ENCODE results near the gene TPBGL. TPM values are rescaled to one million over a fixed set of nuclear protein-coding genes. Genes with fewer than 3 reads are reported as not detected.

TPBGL gene
- total RNA-seq, 2 donors from 2014 or later = 0.26 TPM; not detected in 1

DNA sequence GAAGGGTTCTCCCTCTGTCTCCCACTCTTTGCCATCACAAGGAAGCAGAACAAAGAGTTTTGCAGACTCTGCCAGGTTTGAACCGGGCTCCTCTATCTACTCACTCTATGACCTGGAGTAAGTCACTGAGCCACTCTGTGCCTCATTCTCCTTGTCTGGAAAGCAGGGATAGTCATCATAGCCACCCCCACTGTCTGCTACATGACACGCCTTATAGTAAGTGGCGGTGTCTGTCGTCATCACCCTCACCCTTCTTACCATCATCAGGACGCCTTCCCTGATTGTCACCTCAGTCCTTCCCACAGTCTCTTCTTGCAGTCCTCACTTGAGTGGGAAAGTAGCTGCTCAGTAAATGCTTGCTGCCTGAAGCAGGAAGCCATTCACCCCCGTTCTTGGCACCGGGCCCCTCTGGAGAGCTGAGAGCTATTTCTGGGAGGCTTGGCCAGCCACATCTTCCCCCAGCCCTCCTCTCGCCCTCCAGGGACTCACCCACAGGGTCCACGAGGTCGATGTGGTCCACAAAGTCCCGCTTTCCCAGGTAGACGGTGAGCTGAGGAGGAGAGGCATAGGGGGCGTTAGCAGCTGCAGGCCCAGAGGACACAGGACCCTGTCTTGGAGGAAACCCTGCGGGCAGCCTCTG is 46.4 kb downstream of the TPBGL start:
- Histone ChIP-seq H3K27me3 (no peaks in the 10 kb centered on the region), H3K36me3 (replicated peaks in 1 of 2; ENCODE audit: insufficient read depth in 1 of 2, low read depth in 2 of 2) (peaks cover 0 to 3% of the 10 kb centered on the region in 2 donors), H3K27ac (no peak overlapping the region), H3K9me3 (no peaks in the 10 kb centered on the region), H3K4me1 (no peaks in the 10 kb centered on the region), H3K4me3 (no peak overlapping the region)
- intact Hi-C loops (cut with DNase I) = loop anchor here (10.0 kb wide), 1 partner anchor 248 kb away; no protein-coding TSS in a partner anchor
- no peak for TF ChIP-seq CTCF (IDR thresholded peaks at IDR 0.05)
- no peak for TF ChIP-seq POLR2A (IDR thresholded peaks at IDR 0.05)
- DNase-seq = no peak
- WGBS, 2 donors = 75 to 88% methylated on average over 13 to 14 of the region's 14 CpGs
- ATAC-seq = no peak

DNA sequence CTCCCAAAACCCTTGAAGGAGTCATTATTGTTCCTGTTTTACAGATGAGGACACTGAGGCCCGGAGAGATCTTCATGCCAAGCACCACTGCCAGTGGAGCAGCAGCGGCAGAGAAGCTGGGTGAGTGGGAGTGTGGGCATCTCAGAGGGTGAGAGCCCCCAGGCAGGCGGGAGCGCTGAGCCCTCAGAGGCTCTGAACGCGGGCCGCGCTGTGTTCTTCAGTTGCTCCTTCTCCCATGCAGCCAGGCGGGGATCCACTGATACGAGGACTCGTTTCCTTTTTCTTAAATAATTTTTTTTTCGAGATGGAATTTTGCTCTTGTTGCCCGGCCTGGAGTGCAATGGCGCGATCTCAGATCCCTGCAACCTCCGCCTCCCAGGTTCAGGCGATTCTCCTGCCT is 47.0 kb downstream of the TPBGL start:
- Histone ChIP-seq H3K36me3 (replicated peaks in 1 of 2; ENCODE audit: insufficient read depth in 1 of 2, low read depth in 2 of 2) (peaks cover 0 to 3% of the 10 kb centered on the region in 2 donors), H3K4me1 (no peaks in the 10 kb centered on the region), H3K27ac (no peak overlapping the region), H3K4me3 (no peak overlapping the region), H3K9me3 (no peaks in the 10 kb centered on the region), H3K27me3 (no peaks in the 10 kb centered on the region)
- TF ChIP-seq POLR2A (IDR thresholded peaks at IDR 0.05) (no peak), CTCF (IDR thresholded peaks at IDR 0.05) (no peak)
- ATAC-seq (no peak), DNase-seq (no peak)
- WGBS, 2 donors = 90 to 92% methylated on average over 10 to 17 of the region's 17 CpGs
- intact Hi-C loops (cut with DNase I) = loop anchor here (10.0 kb wide), 1 partner anchor 247 kb away; no protein-coding TSS in a partner anchor

DNA sequence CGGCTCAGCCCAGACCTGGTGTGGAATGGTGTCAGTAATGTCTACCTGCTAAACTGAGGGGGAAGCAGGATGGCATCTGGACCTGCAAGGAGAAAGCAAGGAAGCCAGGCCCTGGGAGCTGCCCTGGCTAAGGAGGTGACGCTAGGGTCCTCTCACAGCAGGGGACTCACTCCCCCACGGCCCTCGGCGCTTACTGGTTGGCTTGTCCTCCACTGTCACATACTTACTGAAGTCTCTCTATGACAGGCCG is 48.9 kb downstream of the TPBGL start:
- 91 to 92% methylated on average over 6 of the region's 6 CpGs for WGBS, 2 donors
- H3K4me1 ChIP-seq = no peaks in the 10 kb centered on the region
- H3K4me3 ChIP-seq = no peak overlapping the region
- H3K27me3 ChIP-seq = no peaks in the 10 kb centered on the region
- H3K9me3 ChIP-seq = no peaks in the 10 kb centered on the region
- H3K36me3 ChIP-seq (replicated peaks in 1 of 2; ENCODE audit: insufficient read depth in 1 of 2, low read depth in 2 of 2) = peaks cover 0 to 3% of the 10 kb centered on the region in 2 donors
- H3K27ac ChIP-seq = no peak overlapping the region
- TF ChIP-seq POLR2A (IDR thresholded peaks at IDR 0.05) = no peak
- TF ChIP-seq CTCF (IDR thresholded peaks at IDR 0.05) = no peak
- ATAC-seq (no peak), DNase-seq (no peak)
- intact Hi-C loops (cut with DNase I) = loop anchor here (10.0 kb wide), 1 partner anchor 245 kb away; no protein-coding TSS in a partner anchor

DNA sequence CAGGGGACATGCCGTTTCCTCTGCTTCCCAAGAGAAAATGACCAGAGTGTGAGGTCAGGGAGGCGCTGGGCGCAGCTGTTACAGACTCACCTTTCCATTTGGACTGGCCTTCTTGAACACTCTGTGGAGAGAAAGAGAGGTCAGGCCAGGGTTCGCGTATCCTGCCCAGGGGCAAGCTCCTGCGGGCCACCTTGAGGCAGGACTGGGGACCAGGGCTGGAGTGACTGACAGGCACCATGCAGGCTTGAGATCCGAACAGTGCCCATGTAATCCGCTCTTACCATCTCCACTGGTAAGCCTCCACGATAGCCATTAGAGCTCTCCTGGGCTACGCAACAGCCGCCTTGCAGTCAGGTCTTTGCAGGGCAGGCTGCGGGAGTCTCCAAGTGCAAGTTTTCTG is 49.3 kb downstream of the TPBGL start:
- 90 to 96% methylated on average over 9 to 12 of the region's 12 CpGs for WGBS, 2 donors
- intact Hi-C loops (cut with DNase I) = loop anchor here (10.0 kb wide), 1 partner anchor 245 kb away; no protein-coding TSS in a partner anchor
- no peak overlapping the region for H3K27ac ChIP-seq
- H3K4me3 ChIP-seq = no peak overlapping the region
- H3K4me1 ChIP-seq = no peaks in the 10 kb centered on the region
- H3K9me3 ChIP-seq = no peaks in the 10 kb centered on the region
- peaks cover 0 to 3% of the 10 kb centered on the region in 2 donors for H3K36me3 ChIP-seq (replicated peaks in 1 of 2; ENCODE audit: insufficient read depth in 1 of 2, low read depth in 2 of 2)
- TF ChIP-seq POLR2A (IDR thresholded peaks at IDR 0.05) (no peak), CTCF (IDR thresholded peaks at IDR 0.05) (no peak)
- ATAC-seq (no peak), DNase-seq (no peak)
- no peaks in the 10 kb centered on the region for H3K27me3 ChIP-seq

- intact Hi-C loops (cut with DNase I) = no loop called here
- 90 to 92% methylated on average over 6 of the region's 6 CpGs for WGBS, 2 donors
- Histone ChIP-seq H3K27ac (no peak overlapping the region), H3K27me3 (no peaks in the 10 kb centered on the region), H3K36me3 (replicated peaks in 1 of 2; ENCODE audit: insufficient read depth in 1 of 2, low read depth in 2 of 2) (peaks cover 0 to 1% of the 10 kb centered on the region in 2 donors), H3K9me3 (no peaks in the 10 kb centered on the region), H3K4me3 (no peak overlapping the region), H3K4me1 (no peaks in the 10 kb centered on the region)
- ATAC-seq (no peak), DNase-seq (no peak)
- TF ChIP-seq POLR2A (IDR thresholded peaks at IDR 0.05) = no peak
Measured at GRCh38 chr11:75291741-75292140, 51.2 kb downstream of the TPBGL start.
